GM12892 (cell line): ENCODE data around the gene BCAS4.

Experiments used
- POLR2A ChIP-seq: IDR thresholded peaks from 2 replicates; pipeline ENCODE4 v1.6.1; 2011; ENCODE audit warnings: low read depth, low read length, control low read depth
- POLR2AphosphoS5 ChIP-seq: IDR thresholded peaks from 2 replicates; pipeline ENCODE4 v1.6.1; 2011; ENCODE audit warnings: low read depth, low read length, control low read depth
- TAF1 ChIP-seq: IDR thresholded peaks from 2 replicates; pipeline ENCODE4 v1.6.1; 2011; ENCODE audit warnings: low read depth, mild to moderate bottlenecking, control low read depth, low read length, borderline replicate concordance

DNA sequence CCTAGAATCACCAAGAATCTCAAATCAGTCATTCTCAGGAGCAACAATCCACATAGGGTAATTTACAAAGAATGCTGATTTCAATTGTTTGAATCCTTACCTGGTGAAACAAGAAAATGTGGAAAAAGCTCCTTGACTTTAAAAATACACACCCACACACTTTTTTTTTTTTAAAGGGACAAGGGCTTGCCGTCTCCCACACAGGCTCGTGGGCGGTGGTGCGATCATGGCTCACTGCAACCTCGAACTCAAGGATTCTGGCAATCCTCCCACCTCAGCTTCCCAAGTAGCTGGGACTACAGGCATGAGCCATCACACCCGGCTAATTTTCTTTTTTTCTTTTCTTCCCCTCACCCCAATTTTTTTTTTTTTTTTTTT, 32.8 kb upstream of the BCAS4 start:
- no peak for TF ChIP-seq POLR2A
- no peak for TF ChIP-seq POLR2AphosphoS5
- no peak for TF ChIP-seq TAF1
